Gastrocnemius medialis (tissue), 4 donors: Measurements from ENCODE around the gene SYTL2. TPM values are rescaled to one million over a fixed set of nuclear protein-coding genes. Genes with fewer than 3 reads are reported as not detected.

Experiments used
- ATAC-seq, 2 donors: fragments of 150-250 bp; one replicate each; pipeline ENCODE4 v1.9.1; 2016
- DNase-seq, 2 donors: peaks; one replicate each; pipeline ENCODE4 v3.0.0-alpha.2; 2019
- H3K27ac ChIP-seq, 4 donors: fragments of 200-600 bp; sonication (generic); 1 replicate in 1 of 4; 2 replicates in 3 of 4; pipeline ENCODE4 v1.5.1; 2016 to 2018; ENCODE audit warnings: mild to moderate bottlenecking in 2 of 4, moderate library complexity in 1 of 4
- H3K27me3 ChIP-seq, 3 donors: fragments of 200-600 bp; sonication (generic) in 2 of 3; 1 replicate in 1 of 3; 2 replicates in 2 of 3; pipeline versions ENCODE4 v1.5.1 to v1.6.0; 2016 to 2019; ENCODE audit warnings: mild to moderate bottlenecking in 1 of 3, moderate library complexity in 1 of 3
- H3K36me3 ChIP-seq, 2 donors: fragments of 200-600 bp; sonication (generic) in 1 of 2; one replicate each; pipeline ENCODE4 v1.5.1; 2017 to 2018
- H3K4me1 ChIP-seq, 2 donors: fragments of 200-600 bp; sonication (generic) in 1 of 2; one replicate each; pipeline ENCODE4 v1.5.1; 2016 to 2017; ENCODE audit warnings: mild to moderate bottlenecking in 2 of 2
- H3K4me3 ChIP-seq, 4 donors: fragments of 200-600 bp; sonication (generic) in 3 of 4; 1 replicate in 1 of 4; 2 replicates in 3 of 4; pipeline ENCODE4 v1.5.1; 2016 to 2019; ENCODE audit warnings: mild to moderate bottlenecking in 2 of 4
- H3K9me3 ChIP-seq, 3 donors: fragments of 200-600 bp; sonication (generic) in 2 of 3; 1 replicate in 1 of 3; 2 replicates in 2 of 3; pipeline ENCODE4 v1.5.1; 2016 to 2019
- CTCF ChIP-seq, 5 experiments: fragments of 450-650 bp in 3 of 5; fragments of 200-600 bp in 2 of 5; sonication (generic) in 2 of 5; IDR thresholded peaks in 4 of 5; conservative IDR thresholded peaks in 1 of 5; 1 replicate in 4 of 5; 2 replicates in 1 of 5; pipeline ENCODE4 v1.5.1; 2016 to 2019; ENCODE audit warnings: antibody characterized with exemption in 5 of 5, mild to moderate bottlenecking in 3 of 5, moderate library complexity in 3 of 5
- POLR2A ChIP-seq, 2 donors: fragments of 450-650 bp; IDR thresholded peaks; one replicate each; pipeline ENCODE4 v1.6.1; 2017; ENCODE audit warnings: antibody characterized with exemption in 2 of 2, mild to moderate bottlenecking in 2 of 2, moderate library complexity in 2 of 2
- in situ Hi-C, 4 donors: fragments of 200-750 bp; cut with MboI; loops; one replicate each; pipeline versions ENCODE4 v1.15.0 to v1.8.0; 2017; ENCODE audit warnings: low sequenced_read_pairs in 4 of 4
- intact Hi-C: fragments of 100-400 bp; cut with DNase I; formaldehyde crosslinking; loops from one replicate; pipeline ENCODE4 v1.15.1; 2023; ENCODE audit warnings: low total_unique reads
- total RNA-seq, 4 donors: library from RNA; depleted of rRNA; stranded (reverse); fragments of >200 nt; gene quantifications; one replicate each; pipeline versions ENCODE4 v1.1.0 to v1.2.3, GENCODE V29; 2016

The SYTL2 gene
- total RNA-seq, 4 donors from 2014 or later = 0.97 to 11.9 (median 2.7) TPM

DNA sequence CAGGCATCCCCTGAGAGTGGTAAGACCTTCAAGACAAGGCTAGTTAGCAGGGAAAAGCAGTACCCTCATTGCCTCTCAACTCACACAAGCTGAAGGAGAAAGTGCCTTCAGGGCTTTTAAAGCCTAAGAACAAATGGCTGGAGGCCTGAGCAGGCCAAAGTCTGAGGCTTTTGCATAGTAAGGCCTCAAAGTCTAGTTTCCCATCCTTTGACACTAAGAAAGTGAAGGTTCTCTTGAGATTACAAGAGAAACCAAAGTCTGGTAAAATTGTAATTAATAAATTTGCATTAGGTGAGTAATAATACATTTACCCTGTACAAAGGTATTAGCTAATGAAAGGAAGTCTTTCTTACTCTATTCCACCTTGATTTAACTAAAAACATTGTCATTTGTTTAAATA, 78.0 kb downstream of the SYTL2 start:
- no peak for ATAC-seq
- Histone ChIP-seq H3K4me3 (no peak overlapping the region), H3K9me3 (no peaks in the 10 kb centered on the region), H3K36me3 (no peaks in the 10 kb centered on the region), H3K27ac (no peak overlapping the region), H3K4me1 (peaks cover 3 to 4% of the 10 kb centered on the region in 2 donors), H3K27me3 (no peaks in the 10 kb centered on the region)
- DNase-seq = no peak
- intact Hi-C loops (no loop called here), in situ Hi-C loops (no loop called here)
- TF ChIP-seq CTCF (IDR thresholded peaks at IDR 0.05 in 4 of 5, conservative IDR thresholded peaks at IDR 0.05 in 1 of 5) = no peak
- TF ChIP-seq POLR2A (IDR thresholded peaks at IDR 0.05) = no peak

- Histone ChIP-seq H3K27me3 (no peaks in the 10 kb centered on the region), H3K27ac (no peak overlapping the region)
- intact Hi-C loops = no loop called here
Observed at GRCh38 chr11:85726381-85726780, 84.6 kb downstream of the SYTL2 start.

GRCh38 chr11:85725510-85726258, 85.3 kb downstream of the SYTL2 start:
- Histone ChIP-seq H3K27me3 (no peaks in the 10 kb centered on the region), H3K4me1 (peaks cover 0 to 4% of the 10 kb centered on the region in 2 donors), H3K36me3 (no peaks in the 10 kb centered on the region), H3K27ac (no peak overlapping the region), H3K9me3 (no peaks in the 10 kb centered on the region), H3K4me3 (no peak overlapping the region)
- DNase-seq = no peak
- in situ Hi-C loops = no loop called here
- intact Hi-C loops = no loop called here
- no peak for ATAC-seq
- TF ChIP-seq CTCF (IDR thresholded peaks at IDR 0.05 in 4 of 5, conservative IDR thresholded peaks at IDR 0.05 in 1 of 5) (no peak), POLR2A (IDR thresholded peaks at IDR 0.05) (no peak)

More at GRCh38 chr11:85726381-85726780, 84.6 kb downstream of the SYTL2 start:
- no peak for TF ChIP-seq POLR2A (IDR thresholded peaks at IDR 0.05)
- TF ChIP-seq CTCF (IDR thresholded peaks at IDR 0.05 in 4 of 5, conservative IDR thresholded peaks at IDR 0.05 in 1 of 5) = no peak
- ATAC-seq = no peak
- in situ Hi-C loops = no loop called here
- no peak for DNase-seq
- H3K9me3 ChIP-seq = no peaks in the 10 kb centered on the region
- no peaks in the 10 kb centered on the region for H3K36me3 ChIP-seq
- H3K4me3 ChIP-seq = no peak overlapping the region
- peaks cover 0 to 4% of the 10 kb centered on the region in 2 donors for H3K4me1 ChIP-seq

GRCh38 chr11:85724748-85725465, 86.0 kb downstream of the SYTL2 start:
- peaks cover 0 to 4% (median 0%) of the 10 kb centered on the region in 3 donors for H3K27me3 ChIP-seq
- no peaks in the 10 kb centered on the region for H3K9me3 ChIP-seq
- no peaks in the 10 kb centered on the region for H3K36me3 ChIP-seq
- in situ Hi-C loops (no loop called here), intact Hi-C loops (no loop called here)
- TF ChIP-seq POLR2A (IDR thresholded peaks at IDR 0.05) (no peak), CTCF (IDR thresholded peaks at IDR 0.05 in 4 of 5, conservative IDR thresholded peaks at IDR 0.05 in 1 of 5) (no peak)
- H3K4me1 ChIP-seq = peaks cover 0 to 4% of the 10 kb centered on the region in 2 donors
- ATAC-seq (no peak), DNase-seq (no peak)
- no peak overlapping the region for H3K27ac ChIP-seq
- no peak overlapping the region for H3K4me3 ChIP-seq
